Measurements from ENCODE around the gene SEMA4C. TPM values are rescaled to one million over a fixed set of nuclear protein-coding genes. Genes with fewer than 3 reads are reported as not detected.
A peak's percentile ranks its signal among the peaks of the same experiment; 100 is the strongest.

Gene SEMA4C
- polyA plus RNA-seq, 2 of the 4 experiments (the other 2 are of a cell fraction) = 11.0 to 14.4 TPM

DNA sequence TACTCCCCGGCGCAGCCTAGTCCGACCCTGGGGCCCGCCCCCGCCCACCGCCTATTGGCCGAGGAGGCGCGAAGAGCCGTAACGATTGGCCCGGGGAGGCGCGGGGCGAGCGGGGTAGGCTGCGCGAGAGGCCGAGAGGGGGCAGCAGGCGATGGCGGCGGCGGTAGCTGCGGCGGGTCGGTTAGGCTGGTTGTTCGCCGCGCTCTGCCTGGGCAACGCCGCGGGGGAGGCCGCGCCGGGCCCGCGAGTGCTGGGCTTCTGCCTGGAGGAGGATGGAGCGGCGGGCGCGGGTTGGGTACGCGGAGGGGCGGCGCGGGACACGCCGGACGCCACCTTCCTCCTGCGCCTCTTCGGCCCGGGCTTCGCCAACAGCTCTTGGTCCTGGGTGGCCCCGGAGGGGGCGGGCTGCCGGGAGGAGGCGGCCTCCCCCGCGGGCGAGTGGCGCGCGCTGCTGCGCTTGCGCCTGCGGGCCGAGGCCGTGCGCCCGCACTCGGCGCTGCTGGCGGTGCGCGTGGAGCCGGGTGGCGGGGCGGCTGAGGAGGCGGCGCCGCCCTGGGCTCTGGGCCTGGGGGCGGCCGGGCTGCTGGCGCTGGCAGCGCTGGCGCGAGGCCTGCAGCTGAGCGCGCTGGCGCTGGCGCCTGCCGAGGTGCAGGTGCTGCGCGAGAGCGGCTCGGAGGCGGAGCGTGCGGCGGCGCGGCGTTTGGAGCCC is 53.6 kb downstream of the SEMA4C start, which contains the start of gene CNNM3 (continued):
- no peak for TF ChIP-seq RCOR1 (IDR thresholded peaks at IDR 0.05; ENCODE audit: low read depth, low read length)
- TF ChIP-seq, protein P1, sequence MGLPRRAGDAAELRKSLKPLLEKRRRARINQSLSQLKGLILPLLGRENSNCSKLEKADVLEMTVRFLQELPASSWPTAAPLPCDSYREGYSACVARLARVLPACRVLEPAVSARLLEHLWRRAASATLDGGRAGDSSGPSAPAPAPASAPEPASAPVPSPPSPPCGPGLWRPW (IDR thresholded peaks at IDR 0.05) = no peak
- TF ChIP-seq, protein P2, sequence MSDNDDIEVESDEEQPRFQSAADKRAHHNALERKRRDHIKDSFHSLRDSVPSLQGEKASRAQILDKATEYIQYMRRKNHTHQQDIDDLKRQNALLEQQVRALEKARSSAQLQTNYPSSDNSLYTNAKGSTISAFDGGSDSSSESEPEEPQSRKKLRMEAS (IDR thresholded peaks at IDR 0.05) = no peak; the same call in none of the 2 replicates
- no peak for TF ChIP-seq NR3C1 (IDR thresholded peaks at IDR 0.05)
- no peak for TF ChIP-seq POLR2AphosphoS2 (conservative IDR thresholded peaks at IDR 0.05; ENCODE audit: low read length)
- peak; percentile 27 for TF ChIP-seq CTCF (IDR thresholded peaks at IDR 0.05)
- TF ChIP-seq E2F6 (IDR thresholded peaks at IDR 0.05; ENCODE audit: borderline replicate concordance, low read depth) = 0 out of 2 replicates have a peak, but pooled peaks have one; percentile 5
- no peak for TF ChIP-seq HOXA7 (CRISPR knock-in tag; IDR thresholded peaks at IDR 0.05)
- no peak for TF ChIP-seq EHMT2 (IDR thresholded peaks at IDR 0.05; ENCODE audit: low read depth)
- TF ChIP-seq, protein P3, sequence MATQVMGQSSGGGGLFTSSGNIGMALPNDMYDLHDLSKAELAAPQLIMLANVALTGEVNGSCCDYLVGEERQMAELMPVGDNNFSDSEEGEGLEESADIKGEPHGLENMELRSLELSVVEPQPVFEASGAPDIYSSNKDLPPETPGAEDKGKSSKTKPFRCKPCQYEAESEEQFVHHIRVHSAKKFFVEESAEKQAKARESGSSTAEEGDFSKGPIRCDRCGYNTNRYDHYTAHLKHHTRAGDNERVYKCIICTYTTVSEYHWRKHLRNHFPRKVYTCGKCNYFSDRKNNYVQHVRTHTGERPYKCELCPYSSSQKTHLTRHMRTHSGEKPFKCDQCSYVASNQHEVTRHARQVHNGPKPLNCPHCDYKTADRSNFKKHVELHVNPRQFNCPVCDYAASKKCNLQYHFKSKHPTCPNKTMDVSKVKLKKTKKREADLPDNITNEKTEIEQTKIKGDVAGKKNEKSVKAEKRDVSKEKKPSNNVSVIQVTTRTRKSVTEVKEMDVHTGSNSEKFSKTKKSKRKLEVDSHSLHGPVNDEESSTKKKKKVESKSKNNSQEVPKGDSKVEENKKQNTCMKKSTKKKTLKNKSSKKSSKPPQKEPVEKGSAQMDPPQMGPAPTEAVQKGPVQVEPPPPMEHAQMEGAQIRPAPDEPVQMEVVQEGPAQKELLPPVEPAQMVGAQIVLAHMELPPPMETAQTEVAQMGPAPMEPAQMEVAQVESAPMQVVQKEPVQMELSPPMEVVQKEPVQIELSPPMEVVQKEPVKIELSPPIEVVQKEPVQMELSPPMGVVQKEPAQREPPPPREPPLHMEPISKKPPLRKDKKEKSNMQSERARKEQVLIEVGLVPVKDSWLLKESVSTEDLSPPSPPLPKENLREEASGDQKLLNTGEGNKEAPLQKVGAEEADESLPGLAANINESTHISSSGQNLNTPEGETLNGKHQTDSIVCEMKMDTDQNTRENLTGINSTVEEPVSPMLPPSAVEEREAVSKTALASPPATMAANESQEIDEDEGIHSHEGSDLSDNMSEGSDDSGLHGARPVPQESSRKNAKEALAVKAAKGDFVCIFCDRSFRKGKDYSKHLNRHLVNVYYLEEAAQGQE (IDR thresholded peaks at IDR 0.05) = no peak; the same call in 1 of the 2 replicates
- TF ChIP-seq POLR2A (IDR thresholded peaks at IDR 0.05; ENCODE audit: low read length) = peak; percentile 68
- TF ChIP-seq KDM5A (IDR thresholded peaks at IDR 0.05) = peak; percentile 58; the same call in 1 of the 2 replicates
- no peak for TF ChIP-seq CBX8 (IDR thresholded peaks at IDR 0.05)

DNA sequence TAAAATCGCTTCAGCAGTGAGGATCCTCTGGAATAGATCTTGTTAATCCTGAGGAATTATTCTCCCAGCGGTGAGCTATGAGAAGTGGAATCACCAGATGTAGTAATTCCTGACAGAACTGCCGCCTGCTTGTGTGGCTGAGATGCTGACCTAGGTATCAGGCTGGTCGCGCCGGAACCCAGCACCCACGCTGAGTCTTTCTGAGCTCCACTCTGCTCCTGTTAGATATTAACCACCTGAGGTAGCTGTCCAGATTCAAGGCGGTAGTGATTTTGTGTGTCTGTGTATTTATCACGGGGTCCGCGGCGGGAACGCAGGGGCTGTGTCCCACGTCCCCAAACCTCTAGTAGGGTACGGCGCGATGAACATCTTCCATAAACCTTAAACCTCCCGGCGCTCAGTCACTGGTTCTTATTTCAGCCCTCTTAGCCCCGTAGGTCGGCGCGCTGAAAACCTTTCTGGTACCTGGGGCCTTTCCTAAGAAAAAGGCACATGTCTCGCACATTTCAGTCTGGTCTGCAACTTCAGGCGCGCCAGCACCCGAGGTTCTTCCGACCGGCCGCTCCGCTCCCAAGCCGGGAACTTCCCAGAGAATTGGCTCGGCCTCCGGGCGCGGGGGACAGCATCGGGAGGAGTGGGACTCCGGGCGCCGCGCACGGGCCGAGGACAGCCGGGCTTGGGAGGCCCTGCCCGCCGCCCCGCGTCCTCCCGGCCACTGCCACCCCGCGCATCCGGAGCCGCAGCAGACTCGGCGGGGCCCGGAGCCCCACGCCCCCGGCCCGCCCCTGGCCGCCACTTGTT is 54.4 kb downstream of the SEMA4C start:
- Histone ChIP-seq H3K4me3 (peak overlapping the region; percentile 92), H3K9me3 (no peaks in the 10 kb centered on the region), H3K27ac (peak overlapping the region; percentile 91 to 94), H3K4me1 (peaks cover 30% of the 10 kb centered on the region), H3K4me2 (peak overlapping the region; percentile 99)
- peak; percentile 35 to 55; a peak in 5 of 6 replicates for ATAC-seq
- 6% methylated on average over 27 of the region's 60 CpGs for WGBS (ENCODE audit: missing lambda C conversion rate)
- TF ChIP-seq MYC (IDR thresholded peaks at IDR 0.05; ENCODE audit: borderline replicate concordance, low read length) (0 out of 2 replicates have a peak, but pooled peaks have one; percentile 60), RNF2 (IDR thresholded peaks at IDR 0.05; ENCODE audit: borderline replicate concordance, low read depth) (0 out of 2 replicates have a peak, but pooled peaks have one; percentile 67), GATA3 (IDR thresholded peaks at IDR 0.05; ENCODE audit: borderline replicate concordance) (no peak)
- TF ChIP-seq, protein P2 (IDR thresholded peaks at IDR 0.05) = peak; percentile 38
- FAIRE-seq = no peak
- peak; percentile 38 to 62 for DNase-seq (ENCODE audit: low read depth in 1 of 2, low spot score in 1 of 2)
- CTCF ChIA-PET = interaction anchor here (1.0 to 3.3 kb wide), 11 partner anchors 10 to 265 kb away, joined by 3 to 24 read pairs (median 4); partner anchors contain the start of gene CNNM4
- POLR2A ChIA-PET = interaction anchor here (0.6 to 2.2 kb wide), 8 partner anchors 15 to 297 kb away, joined by 3 to 9 read pairs (median 4); partner anchors contain the start of genes ANKRD39 and CNNM4
